ENCODE measurements around the gene LGALSL. TPM values are rescaled to one million over a fixed set of nuclear protein-coding genes. Genes with fewer than 3 reads are reported as not detected.

LGALSL gene
- total RNA-seq, 1 experiment from 2014 or later: 23.8 TPM

DNA sequence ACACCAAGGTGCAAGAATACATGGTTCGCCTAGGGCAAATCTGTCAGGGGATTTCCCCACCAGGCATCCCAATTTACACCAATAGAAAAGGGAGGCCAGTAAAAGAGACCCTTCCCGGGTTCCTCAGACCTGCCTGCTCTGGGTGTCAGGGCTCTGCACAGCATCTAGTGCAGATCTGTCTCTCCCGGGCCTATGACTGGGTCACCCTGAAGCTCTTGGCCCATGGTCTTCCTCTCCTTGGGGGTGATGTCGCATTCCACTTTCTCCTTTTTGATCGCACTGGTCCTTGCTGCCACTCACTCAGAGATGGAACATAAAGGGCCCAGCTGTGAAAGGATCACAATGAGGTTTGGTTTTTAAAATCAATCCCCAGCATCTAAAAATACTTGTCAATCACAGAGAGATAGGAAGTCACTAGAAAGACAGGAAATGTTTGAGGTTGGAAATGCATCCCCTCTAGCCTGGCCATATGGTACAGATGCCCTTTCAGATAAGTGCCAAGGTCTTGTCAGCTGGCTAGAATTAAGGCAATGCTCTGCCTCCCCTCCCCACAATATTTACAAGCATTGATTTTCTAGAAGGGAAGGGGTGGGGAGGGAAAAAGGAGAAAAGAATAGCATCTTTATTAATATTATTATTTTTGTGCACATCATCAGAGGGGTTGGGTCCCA, 35.3 kb downstream of the LGALSL start:
- Mint-ChIP-seq H3K27me3 (ENCODE audit: low read depth) (no peaks in the 10 kb centered on the region; the same call in none of the 2 replicates), H3K27ac (no peak overlapping the region), H3K36me3 (ENCODE audit: insufficient read depth in 1 of 3, low read depth in 3 of 3) (no peaks in the 10 kb centered on the region), H3K4me3 (no peak overlapping the region; a peak in 1 of 5 replicates), H3K9me3 (no peaks in the 10 kb centered on the region), H3K4me1 (peaks cover 24% of the 10 kb centered on the region in 2 experiments)
- Histone ChIP-seq H3K27me3 (ENCODE audit: insufficient read depth, low read length) (no peaks in the 10 kb centered on the region), H3K4me1 (ENCODE audit: insufficient read depth, low read length) (peaks cover 5% of the 10 kb centered on the region; the same call in 1 of the 2 replicates), H4K8ac (replicated peaks; ENCODE audit: insufficient read length, low read depth, low read length) (no peak overlapping the region), H4K20me1 (ENCODE audit: control insufficient read depth, insufficient read depth, insufficient read length) (no peaks in the 10 kb centered on the region), H2BK15ac (ENCODE audit: low read depth, low read length) (no peak overlapping the region), H3K23ac (ENCODE audit: insufficient read length, low read depth, low read length) (no peak overlapping the region), H2AK5ac (ENCODE audit: insufficient read length, low read length) (no peak overlapping the region), H2AFZ (ENCODE audit: low read length) (no peak overlapping the region), H2BK20ac (ENCODE audit: low read depth, low read length, poor library complexity, severe bottlenecking) (no peak overlapping the region), H3T11ph (ENCODE audit: low read length) (no peak overlapping the region), H4K91ac (ENCODE audit: insufficient read length, low read depth, low read length) (no peak overlapping the region), H3K4me2 (ENCODE audit: insufficient read depth, insufficient read length, low read length) (no peak overlapping the region), H2BK5ac (ENCODE audit: insufficient read length, low read length) (no peak overlapping the region), H3K18ac (ENCODE audit: insufficient read length, low read depth, low read length) (no peak overlapping the region), H3K23me2 (ENCODE audit: insufficient read length, low read depth, low read length, poor library complexity, severe bottlenecking) (no peaks in the 10 kb centered on the region), H3K9me3 (ENCODE audit: control insufficient read depth, low read depth, low read length) (no peaks in the 10 kb centered on the region), H3K79me2 (ENCODE audit: insufficient read depth, low read length) (no peaks in the 10 kb centered on the region), H3K4ac (ENCODE audit: low read depth, low read length) (no peak overlapping the region), H3K9ac (ENCODE audit: extremely low read depth, insufficient read length, low read length) (no peak overlapping the region), H3K14ac (ENCODE audit: insufficient read depth, low read length) (no peak overlapping the region), H2BK120ac (ENCODE audit: low read depth, low read length, poor library complexity, severe bottlenecking) (no peak overlapping the region), H3K79me1 (ENCODE audit: insufficient read depth, low read depth, low read length, poor library complexity, severe bottlenecking) (no peaks in the 10 kb centered on the region), H3K56ac (ENCODE audit: insufficient read length, low read depth, low read length) (no peak overlapping the region), H3K27ac (ENCODE audit: insufficient read length, low read depth, low read length) (no peak overlapping the region), H4K5ac (ENCODE audit: insufficient read length, low read depth, low read length) (no peak overlapping the region), H2BK12ac (ENCODE audit: insufficient read length, low read depth, low read length) (no peak overlapping the region)
- WGBS (ENCODE audit: extremely low coverage, insufficient read length, low lambda C conversion rate): no CpG with 5 or more reads among the region's 5 CpGs
- DNase-seq: no peak
- TF ChIP-seq, protein P1, sequence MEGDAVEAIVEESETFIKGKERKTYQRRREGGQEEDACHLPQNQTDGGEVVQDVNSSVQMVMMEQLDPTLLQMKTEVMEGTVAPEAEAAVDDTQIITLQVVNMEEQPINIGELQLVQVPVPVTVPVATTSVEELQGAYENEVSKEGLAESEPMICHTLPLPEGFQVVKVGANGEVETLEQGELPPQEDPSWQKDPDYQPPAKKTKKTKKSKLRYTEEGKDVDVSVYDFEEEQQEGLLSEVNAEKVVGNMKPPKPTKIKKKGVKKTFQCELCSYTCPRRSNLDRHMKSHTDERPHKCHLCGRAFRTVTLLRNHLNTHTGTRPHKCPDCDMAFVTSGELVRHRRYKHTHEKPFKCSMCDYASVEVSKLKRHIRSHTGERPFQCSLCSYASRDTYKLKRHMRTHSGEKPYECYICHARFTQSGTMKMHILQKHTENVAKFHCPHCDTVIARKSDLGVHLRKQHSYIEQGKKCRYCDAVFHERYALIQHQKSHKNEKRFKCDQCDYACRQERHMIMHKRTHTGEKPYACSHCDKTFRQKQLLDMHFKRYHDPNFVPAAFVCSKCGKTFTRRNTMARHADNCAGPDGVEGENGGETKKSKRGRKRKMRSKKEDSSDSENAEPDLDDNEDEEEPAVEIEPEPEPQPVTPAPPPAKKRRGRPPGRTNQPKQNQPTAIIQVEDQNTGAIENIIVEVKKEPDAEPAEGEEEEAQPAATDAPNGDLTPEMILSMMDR (conservative IDR thresholded peaks at IDR 0.05): no peak

Measured in H9 (cell line).